WTC11 (cell line): ENCODE data around the gene GPC6. TPM values are rescaled to one million over a fixed set of nuclear protein-coding genes. Genes with fewer than 3 reads are reported as not detected.

Experiments
- ATAC-seq: fragments of 200-7000 bp; cut with Tn5 transposase; 2 replicates; pipeline ENCODE4 v1.10.0; 2021; ENCODE audit warnings: mild to moderate bottlenecking, moderate library complexity
- CTCF ChIA-PET: fragments of 300-600 bp; sonication (Branson Sonifier 250); formaldehyde crosslinking; loops from one replicate; lab custom pipeline; 2021; ENCODE audit warnings: antibody characterized with exemption; lab: Charles Lee
- POLR2A ChIA-PET: fragments of 350-600 bp; sonication (Branson Sonifier 250); formaldehyde crosslinking; loops from one replicate; lab custom pipeline; 2021; ENCODE audit warnings: antibody characterized with exemption; lab: Charles Lee
- DNase-seq: peaks from one replicate; pipeline ENCODE4 v3.0.0; 2021; ENCODE audit warnings: low spot score
- H3K27ac Mint-ChIP-seq: 2 replicates; pipeline ENCODE4 v1.8.0; 2021; ENCODE audit warnings: mixed read lengths
- H3K27me3 Mint-ChIP-seq: 2 replicates; pipeline ENCODE4 v1.8.0; 2021; ENCODE audit warnings: low read depth, mild to moderate bottlenecking, moderate library complexity, mixed read lengths
- H3K36me3 Mint-ChIP-seq: 2 replicates; pipeline ENCODE4 v1.8.0; 2021; ENCODE audit warnings: mixed read lengths
- H3K4me1 Mint-ChIP-seq: 2 replicates; pipeline ENCODE4 v1.8.0; 2022; ENCODE audit warnings: mixed read lengths
- H3K4me3 Mint-ChIP-seq: 2 replicates; pipeline ENCODE4 v1.8.0; 2021; ENCODE audit warnings: mild to moderate bottlenecking, moderate library complexity, mixed read lengths
- H3K9me3 Mint-ChIP-seq: 2 replicates; pipeline ENCODE4 v1.8.0; 2021; ENCODE audit warnings: mixed read lengths
- ETV6 ChIP-seq: sonication (generic); formaldehyde crosslinking; IDR thresholded peaks from 2 replicates; pipeline ENCODE4 v1.8.1; 2022; ENCODE audit warnings: mild to moderate bottlenecking, missing genetic modification reagents
- FOXJ3 ChIP-seq: sonication (generic); formaldehyde crosslinking; IDR thresholded peaks from 2 replicates; pipeline ENCODE4 v1.9.0; 2021; ENCODE audit warnings: missing genetic modification reagents, mild to moderate bottlenecking, borderline replicate concordance
- FOXP1 ChIP-seq: sonication (generic); formaldehyde crosslinking; IDR thresholded peaks from 2 replicates; pipeline ENCODE4 v1.8.0; 2022; ENCODE audit warnings: missing genetic modification reagents, mild to moderate bottlenecking, moderate library complexity, borderline replicate concordance
- GTF2I ChIP-seq: fragments of 250-450 bp; sonication (Bioruptor Pico); conservative IDR thresholded peaks from 2 replicates; pipeline ENCODE4 v1.4.0; 2021; ENCODE audit warnings: mild to moderate bottlenecking
- IRF2 ChIP-seq: sonication (generic); formaldehyde crosslinking; IDR thresholded peaks from 2 replicates; pipeline ENCODE4 v1.8.0; 2022; ENCODE audit warnings: low read depth, missing genetic modification reagents, borderline replicate concordance
- JAZF1 ChIP-seq: fragments of 250-450 bp; sonication (Bioruptor Pico); IDR thresholded peaks from 2 replicates; pipeline ENCODE4 v1.9.0; 2021; ENCODE audit warnings: moderate library complexity, mild to moderate bottlenecking, inconsistent platforms
- NFE2L1 ChIP-seq: sonication (generic); formaldehyde crosslinking; IDR thresholded peaks from 2 replicates; pipeline ENCODE4 v1.8.1; 2023; ENCODE audit warnings: missing genetic modification reagents
- RELA ChIP-seq: sonication (generic); formaldehyde crosslinking; IDR thresholded peaks from 2 replicates; pipeline ENCODE4 v1.8.1; 2022; ENCODE audit warnings: missing genetic modification reagents, mild to moderate bottlenecking, borderline replicate concordance
- RORB ChIP-seq: fragments of 250-450 bp; sonication (Bioruptor Pico); IDR thresholded peaks from 2 replicates; pipeline ENCODE4 v1.9.0; 2021; ENCODE audit warnings: mild to moderate bottlenecking
- STAT6 ChIP-seq: sonication (generic); formaldehyde crosslinking; conservative IDR thresholded peaks from 2 replicates; pipeline ENCODE4 v1.8.1; 2023; ENCODE audit warnings: mild to moderate bottlenecking, low read depth, missing genetic modification reagents, moderate library complexity
- TCF7 ChIP-seq: sonication (generic); formaldehyde crosslinking; IDR thresholded peaks from 2 replicates; pipeline ENCODE4 v1.8.0; 2022; ENCODE audit warnings: mild to moderate bottlenecking, low read depth, missing genetic modification reagents, moderate library complexity
- ZBTB21 ChIP-seq: sonication (generic); formaldehyde crosslinking; IDR thresholded peaks from 2 replicates; pipeline ENCODE4 v1.8.1; 2023; ENCODE audit warnings: mild to moderate bottlenecking, missing genetic modification reagents, borderline replicate concordance
- ZNF423 ChIP-seq: fragments of 250-450 bp; sonication (Bioruptor Pico); IDR thresholded peaks from 2 replicates; pipeline ENCODE4 v2.1.2; 2022; ENCODE audit warnings: mild to moderate bottlenecking, moderate library complexity
- total RNA-seq: library from RNA; stranded (reverse); gene quantifications from 3 replicates; pipeline ENCODE4 v1.2.3, GENCODE V29; 2021
- TF ChIP-seq, protein P1 (sequence below): sonication (generic); formaldehyde crosslinking; IDR thresholded peaks from 2 replicates; pipeline ENCODE4 v1.8.1; 2023; ENCODE audit warnings: mild to moderate bottlenecking, moderate library complexity, missing genetic modification reagents
- TF ChIP-seq, protein P2 (sequence below): fragments of 250-450 bp; sonication (Bioruptor Pico); IDR thresholded peaks from 2 replicates; pipeline ENCODE4 v1.9.0; 2021; ENCODE audit warnings: moderate library complexity, mild to moderate bottlenecking, inconsistent platforms, borderline replicate concordance
- TF ChIP-seq, protein P3 (sequence below): sonication (generic); formaldehyde crosslinking; IDR thresholded peaks from 2 replicates; pipeline ENCODE4 v1.8.0; 2023; ENCODE audit warnings: mild to moderate bottlenecking, missing genetic modification reagents
- TF ChIP-seq, protein P4 (sequence below): sonication (generic); formaldehyde crosslinking; IDR thresholded peaks from 2 replicates; pipeline ENCODE4 v1.8.0; 2023; ENCODE audit warnings: missing genetic modification reagents, mild to moderate bottlenecking, borderline replicate concordance

GPC6 gene
- total RNA-seq, 1 experiment from 2014 or later = 19.5 TPM

DNA sequence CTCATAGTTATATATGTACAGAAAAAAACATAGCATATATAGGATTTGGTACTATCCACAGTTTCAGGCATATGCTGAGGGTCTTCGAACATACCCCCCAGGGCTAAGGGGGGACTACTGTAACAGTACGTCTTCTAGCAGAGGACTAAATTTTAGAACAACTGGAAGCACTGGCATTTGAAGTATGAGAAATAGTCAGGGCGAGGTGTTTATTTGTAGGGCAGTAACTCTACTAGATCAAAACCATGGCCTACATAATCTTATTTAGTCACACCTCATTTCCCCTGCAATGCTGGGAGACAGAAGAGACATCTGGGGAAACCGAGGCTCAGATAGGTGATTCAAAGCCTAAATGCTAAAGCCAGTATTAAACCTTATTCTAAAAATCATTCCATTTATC is 1007.2 kb downstream of the GPC6 start (continued):
- TF ChIP-seq STAT6 (CRISPR knock-in tag) (no peak), ETV6 (CRISPR knock-in tag) (no peak)
- TF ChIP-seq, protein P1, sequence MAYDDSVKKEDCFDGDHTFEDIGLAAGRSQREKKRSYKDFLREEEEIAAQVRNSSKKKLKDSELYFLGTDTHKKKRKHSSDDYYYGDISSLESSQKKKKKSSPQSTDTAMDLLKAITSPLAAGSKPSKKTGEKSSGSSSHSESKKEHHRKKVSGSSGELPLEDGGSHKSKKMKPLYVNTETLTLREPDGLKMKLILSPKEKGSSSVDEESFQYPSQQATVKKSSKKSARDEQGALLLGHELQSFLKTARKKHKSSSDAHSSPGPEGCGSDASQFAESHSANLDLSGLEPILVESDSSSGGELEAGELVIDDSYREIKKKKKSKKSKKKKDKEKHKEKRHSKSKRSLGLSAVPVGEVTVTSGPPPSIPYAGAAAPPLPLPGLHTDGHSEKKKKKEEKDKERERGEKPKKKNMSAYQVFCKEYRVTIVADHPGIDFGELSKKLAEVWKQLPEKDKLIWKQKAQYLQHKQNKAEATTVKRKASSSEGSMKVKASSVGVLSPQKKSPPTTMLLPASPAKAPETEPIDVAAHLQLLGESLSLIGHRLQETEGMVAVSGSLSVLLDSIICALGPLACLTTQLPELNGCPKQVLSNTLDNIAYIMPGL (CRISPR knock-in tag) = no peak
- TF ChIP-seq, all 79 proteins: peak for 0

- POLR2A ChIA-PET = no interaction called here
- no peak for DNase-seq
- CTCF ChIA-PET = no interaction called here
- Mint-ChIP-seq H3K4me3 (no peak overlapping the region), H3K4me1 (peaks cover 16% of the 10 kb centered on the region), H3K9me3 (no peaks in the 10 kb centered on the region), H3K27ac (peak overlapping the region; percentile 63; the same call in 1 of the 2 replicates), H3K36me3 (no peaks in the 10 kb centered on the region), H3K27me3 (no peaks in the 10 kb centered on the region)
- TF ChIP-seq FOXJ3 (no peak), FOXP1 (CRISPR knock-in tag) (no peak), NFE2L1 (no peak), GTF2I (no peak), ZBTB21 (CRISPR knock-in tag) (no peak), TCF7 (CRISPR knock-in tag) (no peak), RORB (CRISPR knock-in tag) (no peak), IRF2 (CRISPR knock-in tag) (no peak), ZNF423 (CRISPR knock-in tag) (no peak), RELA (CRISPR knock-in tag) (no peak), JAZF1 (CRISPR knock-in tag) (no peak)
- TF ChIP-seq, protein P1 (CRISPR knock-in tag) = no peak
- TF ChIP-seq, protein P2, sequence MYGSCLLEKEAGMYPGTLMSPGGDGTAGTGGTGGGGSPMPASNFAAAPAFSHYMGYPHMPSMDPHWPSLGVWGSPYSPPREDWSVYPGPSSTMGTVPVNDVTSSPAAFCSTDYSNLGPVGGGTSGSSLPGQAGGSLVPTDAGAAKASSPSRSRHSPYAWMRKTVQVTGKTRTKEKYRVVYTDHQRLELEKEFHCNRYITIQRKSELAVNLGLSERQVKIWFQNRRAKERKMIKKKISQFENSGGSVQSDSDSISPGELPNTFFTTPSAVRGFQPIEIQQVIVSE (CRISPR knock-in tag) = no peak
- TF ChIP-seq, protein P3, sequence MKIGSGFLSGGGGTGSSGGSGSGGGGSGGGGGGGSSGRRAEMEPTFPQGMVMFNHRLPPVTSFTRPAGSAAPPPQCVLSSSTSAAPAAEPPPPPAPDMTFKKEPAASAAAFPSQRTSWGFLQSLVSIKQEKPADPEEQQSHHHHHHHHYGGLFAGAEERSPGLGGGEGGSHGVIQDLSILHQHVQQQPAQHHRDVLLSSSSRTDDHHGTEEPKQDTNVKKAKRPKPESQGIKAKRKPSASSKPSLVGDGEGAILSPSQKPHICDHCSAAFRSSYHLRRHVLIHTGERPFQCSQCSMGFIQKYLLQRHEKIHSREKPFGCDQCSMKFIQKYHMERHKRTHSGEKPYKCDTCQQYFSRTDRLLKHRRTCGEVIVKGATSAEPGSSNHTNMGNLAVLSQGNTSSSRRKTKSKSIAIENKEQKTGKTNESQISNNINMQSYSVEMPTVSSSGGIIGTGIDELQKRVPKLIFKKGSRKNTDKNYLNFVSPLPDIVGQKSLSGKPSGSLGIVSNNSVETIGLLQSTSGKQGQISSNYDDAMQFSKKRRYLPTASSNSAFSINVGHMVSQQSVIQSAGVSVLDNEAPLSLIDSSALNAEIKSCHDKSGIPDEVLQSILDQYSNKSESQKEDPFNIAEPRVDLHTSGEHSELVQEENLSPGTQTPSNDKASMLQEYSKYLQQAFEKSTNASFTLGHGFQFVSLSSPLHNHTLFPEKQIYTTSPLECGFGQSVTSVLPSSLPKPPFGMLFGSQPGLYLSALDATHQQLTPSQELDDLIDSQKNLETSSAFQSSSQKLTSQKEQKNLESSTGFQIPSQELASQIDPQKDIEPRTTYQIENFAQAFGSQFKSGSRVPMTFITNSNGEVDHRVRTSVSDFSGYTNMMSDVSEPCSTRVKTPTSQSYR = no peak
- TF ChIP-seq, protein P4, sequence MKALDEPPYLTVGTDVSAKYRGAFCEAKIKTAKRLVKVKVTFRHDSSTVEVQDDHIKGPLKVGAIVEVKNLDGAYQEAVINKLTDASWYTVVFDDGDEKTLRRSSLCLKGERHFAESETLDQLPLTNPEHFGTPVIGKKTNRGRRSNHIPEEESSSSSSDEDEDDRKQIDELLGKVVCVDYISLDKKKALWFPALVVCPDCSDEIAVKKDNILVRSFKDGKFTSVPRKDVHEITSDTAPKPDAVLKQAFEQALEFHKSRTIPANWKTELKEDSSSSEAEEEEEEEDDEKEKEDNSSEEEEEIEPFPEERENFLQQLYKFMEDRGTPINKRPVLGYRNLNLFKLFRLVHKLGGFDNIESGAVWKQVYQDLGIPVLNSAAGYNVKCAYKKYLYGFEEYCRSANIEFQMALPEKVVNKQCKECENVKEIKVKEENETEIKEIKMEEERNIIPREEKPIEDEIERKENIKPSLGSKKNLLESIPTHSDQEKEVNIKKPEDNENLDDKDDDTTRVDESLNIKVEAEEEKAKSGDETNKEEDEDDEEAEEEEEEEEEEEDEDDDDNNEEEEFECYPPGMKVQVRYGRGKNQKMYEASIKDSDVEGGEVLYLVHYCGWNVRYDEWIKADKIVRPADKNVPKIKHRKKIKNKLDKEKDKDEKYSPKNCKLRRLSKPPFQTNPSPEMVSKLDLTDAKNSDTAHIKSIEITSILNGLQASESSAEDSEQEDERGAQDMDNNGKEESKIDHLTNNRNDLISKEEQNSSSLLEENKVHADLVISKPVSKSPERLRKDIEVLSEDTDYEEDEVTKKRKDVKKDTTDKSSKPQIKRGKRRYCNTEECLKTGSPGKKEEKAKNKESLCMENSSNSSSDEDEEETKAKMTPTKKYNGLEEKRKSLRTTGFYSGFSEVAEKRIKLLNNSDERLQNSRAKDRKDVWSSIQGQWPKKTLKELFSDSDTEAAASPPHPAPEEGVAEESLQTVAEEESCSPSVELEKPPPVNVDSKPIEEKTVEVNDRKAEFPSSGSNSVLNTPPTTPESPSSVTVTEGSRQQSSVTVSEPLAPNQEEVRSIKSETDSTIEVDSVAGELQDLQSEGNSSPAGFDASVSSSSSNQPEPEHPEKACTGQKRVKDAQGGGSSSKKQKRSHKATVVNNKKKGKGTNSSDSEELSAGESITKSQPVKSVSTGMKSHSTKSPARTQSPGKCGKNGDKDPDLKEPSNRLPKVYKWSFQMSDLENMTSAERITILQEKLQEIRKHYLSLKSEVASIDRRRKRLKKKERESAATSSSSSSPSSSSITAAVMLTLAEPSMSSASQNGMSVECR = no peak
- ATAC-seq = no peak
These were observed 1008.1 kb downstream of the GPC6 start for GRCh38 chr13:94234738-94235137.
